ENCODE data around the gene DIP2B. TPM values are rescaled to one million over a fixed set of nuclear protein-coding genes. Genes with fewer than 3 reads are reported as not detected.

DIP2B gene
- total RNA-seq, 2 experiments from 2014 or later = 29.2 to 29.4 TPM

DNA sequence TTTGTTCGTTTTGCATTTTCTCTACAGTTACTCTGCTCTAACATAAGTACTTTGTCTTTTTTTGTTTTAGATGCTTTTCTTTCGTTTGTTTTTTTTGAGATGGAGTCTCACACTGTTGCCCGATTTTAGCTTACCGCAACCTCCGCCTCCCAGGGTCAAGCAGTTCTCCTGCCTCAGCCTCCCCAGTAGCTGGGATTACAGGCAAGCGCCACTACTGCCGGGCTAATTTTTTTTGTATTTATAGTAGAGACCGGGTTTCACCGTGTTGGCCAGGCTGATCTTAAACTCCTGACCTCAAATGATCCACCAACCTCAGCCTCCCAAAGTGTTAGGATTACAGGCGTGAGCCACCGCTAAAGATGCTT is 2.7 kb downstream of the DIP2B start:
- H3K4me1 Mint-ChIP-seq = peaks cover 49% of the 10 kb centered on the region
- no peak for ATAC-seq
- no peaks in the 10 kb centered on the region for H3K27me3 Mint-ChIP-seq

DNA sequence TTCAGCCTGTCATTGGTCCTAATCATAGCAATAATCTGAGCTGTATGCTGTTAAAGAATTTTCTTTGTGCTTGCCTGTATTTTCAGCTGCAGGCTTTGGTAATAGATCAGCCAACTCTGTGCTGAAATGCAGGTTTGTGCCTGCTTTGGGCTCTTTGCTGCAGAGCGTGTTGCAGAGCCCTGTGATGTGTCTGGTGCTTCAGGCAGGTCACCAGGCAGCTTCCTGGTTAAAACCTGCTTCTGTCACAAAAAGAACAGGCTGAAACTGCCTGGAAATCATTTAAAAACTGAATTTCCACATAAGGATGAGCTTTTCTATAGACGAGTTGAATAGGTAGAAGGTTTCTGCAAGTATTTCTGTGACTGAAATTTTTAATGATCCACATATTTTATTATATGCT is 3.1 kb downstream of the DIP2B start:
- DNase-seq = peak; percentile 41
- ChIA-PET POLR2A (interaction anchor here (0.6 to 2.8 kb wide), 5 partner anchors 10 to 181 kb away, joined by 3 to 11 read pairs (median 3); no protein-coding TSS in a partner anchor), CTCF (interaction anchor here (0.9 to 5.0 kb wide), 15 partner anchors 8 to 156 kb away, joined by 3 to 58 read pairs (median 4); no protein-coding TSS in a partner anchor)
- H3K4me3 Mint-ChIP-seq = peak overlapping the region; percentile 98
- H3K27me3 Mint-ChIP-seq = no peaks in the 10 kb centered on the region
- peak overlapping the region; percentile 84 for H3K27ac Mint-ChIP-seq
- ATAC-seq = peak; percentile 15
- intact Hi-C loops (cut with DNase I, micrococcal nuclease) = loop anchor here (5.0 to 10.0 kb wide), 3 partner anchors 114 to 517 kb away; partner anchors contain the start of gene SLC11A2 (in 1 of the 2)
- H3K4me1 Mint-ChIP-seq = peaks cover 51% of the 10 kb centered on the region
- H3K36me3 Mint-ChIP-seq (ENCODE audit: low read depth) = peaks cover 11% of the 10 kb centered on the region
- H3K9me3 Mint-ChIP-seq (ENCODE audit: low read depth) = no peaks in the 10 kb centered on the region

More for the DNA sequence above, 2.7 kb downstream of the DIP2B start:
- Mint-ChIP-seq H3K4me3 (peak overlapping the region; percentile 98), H3K27ac (peak overlapping the region; percentile 96), H3K9me3 (ENCODE audit: low read depth) (no peaks in the 10 kb centered on the region), H3K36me3 (ENCODE audit: low read depth) (peaks cover 11% of the 10 kb centered on the region)
- ChIA-PET POLR2A (interaction anchor here (0.6 to 2.8 kb wide), 6 partner anchors 10 to 181 kb away, joined by 3 to 11 read pairs (median 5); no protein-coding TSS in a partner anchor), CTCF (interaction anchor here (0.6 to 5.0 kb wide), 12 partner anchors 9 to 332 kb away, joined by 3 to 58 read pairs (median 4); no protein-coding TSS in a partner anchor)
- peak; percentile 15 for DNase-seq
- intact Hi-C loops (cut with DNase I, micrococcal nuclease) = loop anchor here (5.0 to 10.0 kb wide), 3 partner anchors 115 to 517 kb away; partner anchors contain the start of gene SLC11A2 (in 1 of the 2)

DNA sequence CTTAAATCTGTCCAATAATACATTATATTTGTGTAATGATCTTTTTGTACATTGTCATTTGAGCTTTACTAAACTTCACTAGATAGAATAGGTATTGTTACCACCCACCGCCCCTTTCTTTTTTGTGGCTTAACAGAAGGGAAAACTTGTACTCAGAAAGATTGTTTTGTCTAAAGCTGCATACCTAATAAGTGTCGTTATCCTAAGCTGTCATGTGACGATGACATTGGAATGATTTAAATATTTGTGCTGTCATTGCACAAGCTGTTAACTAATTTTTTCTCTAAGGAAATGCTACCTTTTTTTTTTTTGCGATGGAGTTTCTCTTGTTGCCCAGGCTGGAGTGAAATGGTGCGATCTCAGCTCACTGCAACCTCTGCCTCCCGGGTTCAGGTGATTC is 3.6 kb downstream of the DIP2B start:
- Mint-ChIP-seq H3K27ac (peak overlapping the region; percentile 84), H3K27me3 (no peaks in the 10 kb centered on the region), H3K4me1 (peaks cover 55% of the 10 kb centered on the region), H3K4me3 (peak overlapping the region; percentile 98), H3K9me3 (ENCODE audit: low read depth) (no peaks in the 10 kb centered on the region), H3K36me3 (ENCODE audit: low read depth) (peaks cover 11% of the 10 kb centered on the region)
- intact Hi-C loops (cut with DNase I, micrococcal nuclease) = loop anchor here (5.0 to 10.0 kb wide), 3 partner anchors 114 to 516 kb away; partner anchors contain the start of gene SLC11A2 (in 1 of the 2)
- DNase-seq (no peak), ATAC-seq (no peak)
- ChIA-PET CTCF (interaction anchor here (0.6 to 5.0 kb wide), 15 partner anchors 12 to 1052 kb away, joined by 3 to 58 read pairs (median 5); no protein-coding TSS in a partner anchor), POLR2A (interaction anchor here (1.1 to 2.8 kb wide), 4 partner anchors 9 to 47 kb away, joined by 3 to 11 read pairs (median 6); no protein-coding TSS in a partner anchor)

DNA sequence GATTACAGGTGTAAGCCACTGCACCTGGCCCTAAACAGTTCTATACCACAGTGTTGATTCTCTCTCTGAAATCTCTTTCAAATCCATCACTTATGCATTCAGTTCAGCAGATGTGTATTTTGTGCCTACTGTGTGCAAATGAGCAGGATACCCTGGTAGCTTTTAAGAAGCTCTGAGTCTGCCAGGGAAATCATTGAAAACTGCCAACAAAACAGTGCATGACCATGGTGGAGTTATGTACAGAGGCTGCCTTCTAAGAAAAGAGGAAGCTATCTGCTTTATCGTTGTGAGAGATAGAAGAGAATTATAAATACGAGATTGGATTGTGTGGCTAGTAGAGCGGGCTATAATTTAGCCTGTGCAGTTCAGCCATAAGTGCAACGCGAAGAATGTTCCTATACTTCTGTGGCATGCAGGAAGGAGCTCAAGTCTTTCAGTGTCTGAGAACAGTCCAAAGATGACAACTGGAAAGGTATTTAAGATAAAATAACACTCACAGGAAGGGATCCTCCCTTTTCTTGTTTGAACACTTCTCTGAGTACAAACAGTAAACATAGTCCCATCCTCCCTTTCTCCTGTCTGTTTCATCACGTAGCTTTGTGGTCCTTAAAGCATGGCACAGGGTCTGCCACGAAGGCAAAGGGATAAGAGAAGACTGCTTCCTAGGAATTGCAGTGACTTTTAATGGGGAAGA is 4.3 kb downstream of the DIP2B start:
- CTCF ChIA-PET = interaction anchor here (0.6 to 5.0 kb wide), 31 partner anchors 9 to 1053 kb away, joined by 3 to 58 read pairs (median 4); no protein-coding TSS in a partner anchor
- H3K4me1 Mint-ChIP-seq = peaks cover 63% of the 10 kb centered on the region
- POLR2A ChIA-PET = interaction anchor here (0.7 to 2.7 kb wide), 9 partner anchors 9 to 125 kb away, joined by 3 to 10 read pairs (median 3); no protein-coding TSS in a partner anchor

DNA sequence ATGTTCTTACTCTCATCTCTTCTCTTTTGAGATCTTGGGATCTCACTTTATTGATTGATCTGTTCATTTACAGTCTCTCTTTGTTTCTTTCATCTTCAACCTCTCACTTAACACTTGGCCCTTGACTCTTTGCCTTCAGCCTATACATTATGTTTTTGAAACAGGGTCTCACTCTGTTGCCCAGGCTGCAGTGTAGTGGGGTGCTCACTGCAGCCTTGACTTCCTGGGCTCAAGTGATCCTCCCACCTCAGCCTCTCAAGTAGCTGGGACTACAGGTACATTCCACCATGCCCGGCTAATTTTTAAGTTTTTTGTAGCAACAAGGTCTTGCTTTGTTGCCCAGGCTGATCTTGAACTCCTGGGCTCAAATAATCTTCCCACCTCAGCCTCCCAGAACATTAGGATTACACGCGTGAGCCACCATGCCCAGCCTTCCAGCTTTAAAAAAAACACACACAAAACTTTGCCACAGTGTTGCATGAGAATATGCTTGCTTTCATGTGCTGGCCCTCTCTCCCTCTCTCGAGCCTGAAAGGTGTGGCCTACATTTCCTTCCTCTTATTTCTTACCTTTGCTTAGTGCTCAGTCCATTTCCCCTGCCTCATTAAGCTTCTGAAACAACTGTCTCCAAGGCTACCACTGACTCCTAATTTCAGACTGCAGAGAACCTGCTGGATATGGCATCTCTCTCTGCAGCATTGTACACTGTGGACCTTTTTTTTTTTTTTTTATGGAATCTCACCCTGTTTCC is 9.9 kb downstream of the DIP2B start:
- CTCF ChIA-PET = interaction anchor here (0.6 to 3.0 kb wide), 3 partner anchors 10 to 124 kb away, joined by 3 to 17 read pairs (median 3); no protein-coding TSS in a partner anchor
- POLR2A ChIA-PET = no interaction called here

More for the DNA sequence above, 4.3 kb downstream of the DIP2B start:
- DNase-seq (no peak), ATAC-seq (no peak)
- H3K27ac Mint-ChIP-seq = peak overlapping the region; percentile 84
- H3K27me3 Mint-ChIP-seq = no peaks in the 10 kb centered on the region
- intact Hi-C loops (cut with DNase I, micrococcal nuclease) = loop anchor here (5.0 to 10.0 kb wide), 3 partner anchors 113 to 516 kb away; partner anchors contain the start of gene SLC11A2 (in 1 of the 2)
- H3K36me3 Mint-ChIP-seq (ENCODE audit: low read depth) = peaks cover 11% of the 10 kb centered on the region
- no peaks in the 10 kb centered on the region for H3K9me3 Mint-ChIP-seq (ENCODE audit: low read depth)
- peak overlapping the region; percentile 98 for H3K4me3 Mint-ChIP-seq

DNA sequence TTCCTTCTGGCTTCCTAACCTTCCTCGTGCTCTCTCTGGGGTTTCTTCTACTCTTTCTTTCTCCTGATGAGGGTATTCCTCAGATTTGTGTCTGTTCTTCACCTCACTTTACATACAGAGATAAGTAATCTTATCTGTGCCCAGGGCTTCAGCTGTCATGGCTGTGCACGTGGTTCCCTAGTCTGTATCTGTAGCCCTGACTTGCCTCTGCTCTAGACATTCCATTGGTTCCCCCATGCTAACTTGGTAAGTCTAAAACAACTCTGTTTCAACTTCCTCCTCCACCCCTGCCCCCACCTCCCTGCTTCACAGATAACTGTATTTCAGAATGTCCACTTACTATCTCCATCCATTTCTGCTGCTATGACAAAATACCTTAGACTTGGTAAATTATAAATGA is 10.8 kb downstream of the DIP2B start:
- H3K4me1 Mint-ChIP-seq = peaks cover 37% of the 10 kb centered on the region
- ChIA-PET CTCF (interaction anchor here (1.7 to 3.0 kb wide), 2 partner anchors 8 to 123 kb away, joined by 8 to 17 read pairs; no protein-coding TSS in a partner anchor), POLR2A (no interaction called here)
- H3K4me3 Mint-ChIP-seq = no peak overlapping the region
- DNase-seq = no peak
- no peaks in the 10 kb centered on the region for H3K27me3 Mint-ChIP-seq
- peak overlapping the region; percentile 72 for H3K27ac Mint-ChIP-seq
- peaks cover 13% of the 10 kb centered on the region for H3K36me3 Mint-ChIP-seq (ENCODE audit: low read depth)
- no peaks in the 10 kb centered on the region for H3K9me3 Mint-ChIP-seq (ENCODE audit: low read depth)
- intact Hi-C loops (cut with DNase I, micrococcal nuclease) = no loop called here
- no peak for ATAC-seq

More for the DNA sequence above, 9.9 kb downstream of the DIP2B start:
- H3K27ac Mint-ChIP-seq = peak overlapping the region; percentile 87
- H3K4me1 Mint-ChIP-seq = peaks cover 45% of the 10 kb centered on the region
- no peak overlapping the region for H3K4me3 Mint-ChIP-seq
- no peaks in the 10 kb centered on the region for H3K9me3 Mint-ChIP-seq (ENCODE audit: low read depth)
- no peak for DNase-seq
- peaks cover 13% of the 10 kb centered on the region for H3K36me3 Mint-ChIP-seq (ENCODE audit: low read depth)
- intact Hi-C loops (cut with DNase I, micrococcal nuclease) = no loop called here
- ATAC-seq = no peak
- H3K27me3 Mint-ChIP-seq = no peaks in the 10 kb centered on the region

DNA sequence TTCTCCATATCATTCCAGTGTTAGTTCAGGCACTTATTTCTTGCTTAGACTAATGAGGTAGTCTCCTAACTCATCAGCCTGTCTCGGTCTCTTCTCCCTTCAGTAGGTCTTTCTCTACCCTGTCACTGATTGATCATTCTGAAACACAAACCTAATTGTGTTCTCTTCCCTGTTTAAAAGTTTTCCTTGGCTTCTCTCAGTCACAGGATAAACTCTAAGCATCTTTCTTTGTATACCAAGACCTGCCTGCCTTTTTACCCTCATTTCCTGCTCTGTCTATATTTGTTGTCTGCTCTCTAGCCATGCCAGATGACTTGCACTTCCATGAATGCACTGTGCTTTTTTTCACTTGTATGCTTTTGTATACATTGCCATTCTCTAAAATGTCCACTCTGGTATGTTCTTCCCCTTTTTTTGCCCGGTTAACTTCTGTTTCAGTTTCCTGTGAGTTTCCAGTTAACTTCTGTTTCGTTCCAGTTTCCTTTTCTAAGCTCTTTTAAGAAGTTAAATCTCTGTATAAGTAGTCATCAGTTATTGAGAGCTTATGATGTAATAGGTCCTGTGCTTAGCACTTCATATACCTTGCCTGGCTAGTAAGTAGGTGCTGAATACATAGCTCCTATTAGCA is 12.8 kb downstream of the DIP2B start:
- Mint-ChIP-seq H3K4me1 (peaks cover 37% of the 10 kb centered on the region), H3K27me3 (no peaks in the 10 kb centered on the region), H3K27ac (no peak overlapping the region), H3K36me3 (ENCODE audit: low read depth) (peaks cover 15% of the 10 kb centered on the region), H3K4me3 (no peak overlapping the region), H3K9me3 (ENCODE audit: low read depth) (no peaks in the 10 kb centered on the region)
- ChIA-PET POLR2A (interaction anchor here (0.9 to 1.6 kb wide), 9 partner anchors 8 to 80 kb away, joined by 3 to 24 read pairs (median 5); no protein-coding TSS in a partner anchor), CTCF (interaction anchor here (0.9 to 1.4 kb wide), 9 partner anchors 8 to 99 kb away, joined by 3 to 5 read pairs (median 3); partner anchors contain the start of gene DIP2B)
- no peak for DNase-seq
- ATAC-seq = peak; percentile 89
- intact Hi-C loops (cut with DNase I, micrococcal nuclease) = loop anchor here (1.0 kb wide), 6 partner anchors 12 to 38 kb away; partner anchors contain the start of gene DIP2B (in 1 of the 2)

DNA sequence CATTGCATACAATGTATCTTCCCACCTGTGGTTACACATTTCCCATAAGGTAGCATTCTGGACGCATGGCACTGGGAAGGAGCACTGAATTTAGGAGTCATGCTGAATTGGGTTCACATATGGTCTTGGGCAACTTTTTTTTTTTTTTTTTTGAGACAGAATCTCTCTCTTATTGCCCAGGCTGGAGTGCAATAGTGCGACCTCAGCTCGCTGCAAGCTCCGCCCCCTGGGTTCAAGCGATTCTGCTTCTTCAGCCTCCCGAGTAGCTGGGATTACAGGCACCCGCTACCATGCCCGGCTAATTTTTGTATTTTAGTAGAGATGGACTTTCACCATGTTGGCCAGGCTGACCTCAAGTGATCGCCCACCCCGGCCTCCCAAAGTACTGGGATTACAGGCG is 13.3 kb downstream of the DIP2B start:
- Mint-ChIP-seq H3K4me1 (peaks cover 36% of the 10 kb centered on the region), H3K9me3 (ENCODE audit: low read depth) (peaks cover 2% of the 10 kb centered on the region), H3K4me3 (no peak overlapping the region), H3K36me3 (ENCODE audit: low read depth) (peaks cover 17% of the 10 kb centered on the region), H3K27ac (no peak overlapping the region), H3K27me3 (no peaks in the 10 kb centered on the region)
- POLR2A ChIA-PET = interaction anchor here (0.9 to 1.6 kb wide), 9 partner anchors 8 to 80 kb away, joined by 3 to 24 read pairs (median 5); no protein-coding TSS in a partner anchor
- DNase-seq (peak; percentile 32), ATAC-seq (peak; percentile 13)
- CTCF ChIA-PET = interaction anchor here (0.9 to 1.4 kb wide), 9 partner anchors 9 to 98 kb away, joined by 3 to 5 read pairs (median 3); partner anchors contain the start of gene DIP2B
- intact Hi-C loops (cut with DNase I, micrococcal nuclease) = no loop called here

DNA sequence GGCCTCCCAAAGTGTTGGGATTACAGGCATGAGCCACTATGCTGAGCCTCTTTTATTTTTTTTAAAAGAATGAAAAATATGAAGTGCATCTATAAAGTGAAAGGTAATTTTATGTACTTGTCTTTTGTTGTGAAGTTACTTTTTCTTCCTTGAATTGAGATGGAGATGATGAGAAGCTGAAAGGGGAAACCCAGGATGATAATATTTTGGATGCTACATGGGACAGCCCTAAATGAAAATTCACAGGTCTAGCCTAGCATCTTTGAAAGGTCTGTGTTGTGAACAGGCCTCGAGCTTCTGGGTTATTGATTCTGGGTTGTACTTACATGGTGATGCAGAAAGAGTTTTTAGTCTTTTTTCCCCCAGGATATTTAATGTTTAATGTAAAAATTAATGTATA is 14.6 kb downstream of the DIP2B start:
- intact Hi-C loops (cut with DNase I, micrococcal nuclease) = no loop called here
- peaks cover 33% of the 10 kb centered on the region for H3K4me1 Mint-ChIP-seq
- ATAC-seq (no peak), DNase-seq (no peak)
- peak overlapping the region; percentile 96 for H3K27ac Mint-ChIP-seq
- ChIA-PET CTCF (interaction anchor here (0.7 to 1.7 kb wide), 4 partner anchors 13 to 121 kb away, joined by 3 to 5 read pairs (median 4); partner anchors contain the start of gene DIP2B), POLR2A (interaction anchor here (1.4 kb wide), 1 partner anchor 9 kb away, joined by 3 read pairs; no protein-coding TSS in a partner anchor)
- H3K27me3 Mint-ChIP-seq = no peaks in the 10 kb centered on the region
- no peak overlapping the region for H3K4me3 Mint-ChIP-seq
- peaks cover 2% of the 10 kb centered on the region for H3K9me3 Mint-ChIP-seq (ENCODE audit: low read depth)
- H3K36me3 Mint-ChIP-seq (ENCODE audit: low read depth) = peaks cover 23% of the 10 kb centered on the region
